HepG2 (cell line): ENCODE measurements around the gene FOXA1. TPM values are rescaled to one million over a fixed set of nuclear protein-coding genes. Genes with fewer than 3 reads are reported as not detected.

Experiments used
- ARHGAP35 ChIP-seq: sonication (generic); formaldehyde crosslinking; IDR thresholded peaks from 2 replicates; pipeline ENCODE4 v1.9.0; 2022; ENCODE audit warnings: mild to moderate bottlenecking, inconsistent platforms, moderate library complexity, missing genetic modification reagents, borderline replicate concordance
- ATRX ChIP-seq: sonication (generic); formaldehyde crosslinking; IDR thresholded peaks from 2 replicates; pipeline ENCODE4 v1.4.0; 2020; ENCODE audit warnings: missing genetic modification reagents, borderline replicate concordance
- DR1 ChIP-seq: sonication (generic); formaldehyde crosslinking; IDR thresholded peaks from 2 replicates; pipeline ENCODE4 v1.8.0; 2021; ENCODE audit warnings: mild to moderate bottlenecking, missing genetic modification reagents, inconsistent platforms
- KLF15 ChIP-seq: sonication (generic); formaldehyde crosslinking; IDR thresholded peaks from 2 replicates; pipeline ENCODE4 v1.8.1; 2023; ENCODE audit warnings: borderline replicate concordance, mild to moderate bottlenecking, inconsistent platforms, missing genetic modification reagents, mixed read lengths
- MAFF ChIP-seq: IDR thresholded peaks from 2 replicates; pipeline ENCODE4 v1.6.1; 2011; ENCODE audit warnings: low read depth, low read length, improper control_type of control experiment
- PRDM15 ChIP-seq: sonication (generic); formaldehyde crosslinking; IDR thresholded peaks from 2 replicates; pipeline ENCODE4 v1.4.0; 2020; ENCODE audit warnings: missing genetic modification reagents
- PRDM4 ChIP-seq: sonication (generic); formaldehyde crosslinking; IDR thresholded peaks from 2 replicates; pipeline ENCODE4 v1.9.0; 2021; ENCODE audit warnings: missing genetic modification reagents, borderline replicate concordance
- SIX1 ChIP-seq: sonication (generic); formaldehyde crosslinking; IDR thresholded peaks from 2 replicates; pipeline ENCODE4 v1.4.0; 2020; ENCODE audit warnings: missing genetic modification reagents, borderline replicate concordance
- TBL1XR1 ChIP-seq: fragments of 150-350 bp; IDR thresholded peaks from 2 replicates; pipeline ENCODE4 v1.6.1; 2014; ENCODE audit warnings: borderline replicate concordance, low read length; ENCODE audit not compliant: partially characterized antibody
- ZFP36L1 ChIP-seq: sonication (generic); formaldehyde crosslinking; IDR thresholded peaks from 2 replicates; pipeline ENCODE4 v1.8.0; 2022; ENCODE audit warnings: mild to moderate bottlenecking, missing genetic modification reagents, moderate library complexity
- ZNF333 ChIP-seq: sonication (generic); formaldehyde crosslinking; IDR thresholded peaks from 2 replicates; pipeline ENCODE4 v1.4.0; 2020; ENCODE audit warnings: mild to moderate bottlenecking, missing genetic modification reagents, borderline replicate concordance
- ZNF556 ChIP-seq: sonication (generic); formaldehyde crosslinking; IDR thresholded peaks from 2 replicates; pipeline ENCODE4 v1.4.0; 2020; ENCODE audit warnings: mild to moderate bottlenecking, missing genetic modification reagents, borderline replicate concordance
- ZNF567 ChIP-seq: sonication (generic); formaldehyde crosslinking; IDR thresholded peaks from 2 replicates; pipeline ENCODE4 v1.8.1; 2023; ENCODE audit warnings: mild to moderate bottlenecking, missing genetic modification reagents, borderline replicate concordance
- polyA plus RNA-seq, 8 experiments: library from polyadenylated mRNA; depleted of rRNA in 3 of 8; stranded (reverse) in 7 of 8; unstranded in 1 of 8; fragments of >200 nt; fragmentation: Illumina TruSeq in 4 of 8; extraction: Trizol in 4 of 8; gene quantifications; 2 replicates each; pipeline versions ENCODE4 v1.2.1 to v1.2.3, GENCODE V29; 2011 to 2016; ENCODE audit warnings: low read depth in 4 of 8, missing spikeins in 1 of 8, mixed read lengths in 1 of 8; ENCODE audit not compliant: insufficient read depth in 1 of 8
- total RNA-seq, 5 experiments: library from RNA; depleted of rRNA; stranded (reverse); fragments of >200 nt; fragmentation: Illumina TruSeq; extraction: Trizol; gene quantifications; 2 replicates each; pipeline ENCODE4 v1.2.3, GENCODE V29; 2016; ENCODE audit warnings: low read depth in 1 of 5
- TF ChIP-seq, protein P1 (sequence below): sonication (generic); formaldehyde crosslinking; conservative IDR thresholded peaks from 2 replicates; pipeline ENCODE4 v1.8.0; 2022; ENCODE audit warnings: mild to moderate bottlenecking, moderate library complexity, missing genetic modification reagents
- TF ChIP-seq, protein P2 (sequence below): sonication (generic); formaldehyde crosslinking; IDR thresholded peaks from 2 replicates; pipeline ENCODE4 v1.8.0; 2022; ENCODE audit warnings: mild to moderate bottlenecking, missing genetic modification reagents, moderate library complexity
- TF ChIP-seq, protein P3 (sequence below): IDR thresholded peaks from 2 replicates; pipeline ENCODE4 v1.6.1; 2016; ENCODE audit warnings: mild to moderate bottlenecking

FOXA1 gene
- total and polyA plus RNA-seq, 2 of the 13 experiments (the other 11 are each of a cell fraction or from before 2014, with no cell fraction given), result 43.4 to 58.6 TPM

- TF ChIP-seq, protein P1, sequence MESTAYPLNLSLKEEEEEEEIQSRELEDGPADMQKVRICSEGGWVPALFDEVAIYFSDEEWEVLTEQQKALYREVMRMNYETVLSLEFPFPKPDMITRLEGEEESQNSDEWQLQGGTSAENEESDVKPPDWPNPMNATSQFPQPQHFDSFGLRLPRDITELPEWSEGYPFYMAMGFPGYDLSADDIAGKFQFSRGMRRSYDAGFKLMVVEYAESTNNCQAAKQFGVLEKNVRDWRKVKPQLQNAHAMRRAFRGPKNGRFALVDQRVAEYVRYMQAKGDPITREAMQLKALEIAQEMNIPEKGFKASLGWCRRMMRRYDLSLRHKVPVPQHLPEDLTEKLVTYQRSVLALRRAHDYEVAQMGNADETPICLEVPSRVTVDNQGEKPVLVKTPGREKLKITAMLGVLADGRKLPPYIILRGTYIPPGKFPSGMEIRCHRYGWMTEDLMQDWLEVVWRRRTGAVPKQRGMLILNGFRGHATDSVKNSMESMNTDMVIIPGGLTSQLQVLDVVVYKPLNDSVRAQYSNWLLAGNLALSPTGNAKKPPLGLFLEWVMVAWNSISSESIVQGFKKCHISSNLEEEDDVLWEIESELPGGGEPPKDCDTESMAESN (CRISPR knock-in tag), result 0 out of 2 replicates have a peak, but pooled peaks have one; percentile 44
- TF ChIP-seq ATRX (CRISPR knock-in tag) (no peak), MAFF (no peak), PRDM15 (CRISPR knock-in tag) (0 out of 2 replicates have a peak, but pooled peaks have one; percentile 32), SIX1 (CRISPR knock-in tag) (no peak), PRDM4 (CRISPR knock-in tag) (no peak), ZNF567 (CRISPR knock-in tag) (0 out of 2 replicates have a peak, but pooled peaks have one; percentile 41), ZNF333 (peak; percentile 58; the same call in 1 of the 2 replicates), DR1 (CRISPR knock-in tag) (0 out of 2 replicates have a peak, but pooled peaks have one; percentile 38), TBL1XR1 (no peak), ZNF556 (CRISPR knock-in tag) (no peak), KLF15 (CRISPR knock-in tag) (peak; percentile 25; the same call in 1 of the 2 replicates), ARHGAP35 (CRISPR knock-in tag) (peak; percentile 71; the same call in 1 of the 2 replicates), ZFP36L1 (CRISPR knock-in tag) (no peak)
- TF ChIP-seq, protein P2, sequence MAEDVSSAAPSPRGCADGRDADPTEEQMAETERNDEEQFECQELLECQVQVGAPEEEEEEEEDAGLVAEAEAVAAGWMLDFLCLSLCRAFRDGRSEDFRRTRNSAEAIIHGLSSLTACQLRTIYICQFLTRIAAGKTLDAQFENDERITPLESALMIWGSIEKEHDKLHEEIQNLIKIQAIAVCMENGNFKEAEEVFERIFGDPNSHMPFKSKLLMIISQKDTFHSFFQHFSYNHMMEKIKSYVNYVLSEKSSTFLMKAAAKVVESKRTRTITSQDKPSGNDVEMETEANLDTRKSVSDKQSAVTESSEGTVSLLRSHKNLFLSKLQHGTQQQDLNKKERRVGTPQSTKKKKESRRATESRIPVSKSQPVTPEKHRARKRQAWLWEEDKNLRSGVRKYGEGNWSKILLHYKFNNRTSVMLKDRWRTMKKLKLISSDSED (CRISPR knock-in tag), result no peak
- TF ChIP-seq, protein P3, sequence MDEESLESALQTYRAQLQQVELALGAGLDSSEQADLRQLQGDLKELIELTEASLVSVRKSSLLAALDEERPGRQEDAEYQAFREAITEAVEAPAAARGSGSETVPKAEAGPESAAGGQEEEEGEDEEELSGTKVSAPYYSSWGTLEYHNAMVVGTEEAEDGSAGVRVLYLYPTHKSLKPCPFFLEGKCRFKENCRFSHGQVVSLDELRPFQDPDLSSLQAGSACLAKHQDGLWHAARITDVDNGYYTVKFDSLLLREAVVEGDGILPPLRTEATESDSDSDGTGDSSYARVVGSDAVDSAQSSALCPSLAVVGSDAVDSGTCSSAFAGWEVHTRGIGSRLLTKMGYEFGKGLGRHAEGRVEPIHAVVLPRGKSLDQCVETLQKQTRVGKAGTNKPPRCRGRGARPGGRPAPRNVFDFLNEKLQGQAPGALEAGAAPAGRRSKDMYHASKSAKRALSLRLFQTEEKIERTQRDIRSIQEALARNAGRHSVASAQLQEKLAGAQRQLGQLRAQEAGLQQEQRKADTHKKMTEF (CRISPR knock-in tag), result peak; percentile 41; the same call in 1 of the 2 replicates
Observed at GRCh38 chr14:37583358-37584210, 11.5 kb downstream of the FOXA1 start (continued).
